T-helper 1 cell treated with Interleukin-12 subunit alpha and Interleukin-12 subunit beta and Interleukin-4 antibody, amounts not matched to agents 30 μg/mL and 1 μg/mL, for 36 hours (primary cell): Measurements from ENCODE around the gene GH2.
"Not testable (repeated sequence)": the region's sequence is repeated elsewhere in the genome, so short reads cannot be mapped to it uniquely, and the experiment has no call there.

Experiments
- H3K27ac Mint-ChIP-seq: one replicate; pipeline ENCODE4 v1.8.0; 2021; ENCODE audit warnings: mild to moderate bottlenecking, mixed read lengths
- H3K27me3 Mint-ChIP-seq: one replicate; pipeline ENCODE4 v1.8.0; 2021; ENCODE audit warnings: low read depth, mixed read lengths
- H3K36me3 Mint-ChIP-seq: one replicate; pipeline ENCODE4 v1.8.0; 2021; ENCODE audit warnings: low read depth, mixed read lengths
- H3K4me1 Mint-ChIP-seq: one replicate; pipeline ENCODE4 v1.8.0; 2021; ENCODE audit warnings: low read depth, mixed read lengths
- H3K4me3 Mint-ChIP-seq: one replicate; pipeline ENCODE4 v1.8.0; 2021; ENCODE audit warnings: mild to moderate bottlenecking, moderate library complexity, mixed read lengths
- H3K9me3 Mint-ChIP-seq: one replicate; pipeline ENCODE4 v1.8.0; 2021; ENCODE audit warnings: mixed read lengths

The GH2 gene

DNA sequence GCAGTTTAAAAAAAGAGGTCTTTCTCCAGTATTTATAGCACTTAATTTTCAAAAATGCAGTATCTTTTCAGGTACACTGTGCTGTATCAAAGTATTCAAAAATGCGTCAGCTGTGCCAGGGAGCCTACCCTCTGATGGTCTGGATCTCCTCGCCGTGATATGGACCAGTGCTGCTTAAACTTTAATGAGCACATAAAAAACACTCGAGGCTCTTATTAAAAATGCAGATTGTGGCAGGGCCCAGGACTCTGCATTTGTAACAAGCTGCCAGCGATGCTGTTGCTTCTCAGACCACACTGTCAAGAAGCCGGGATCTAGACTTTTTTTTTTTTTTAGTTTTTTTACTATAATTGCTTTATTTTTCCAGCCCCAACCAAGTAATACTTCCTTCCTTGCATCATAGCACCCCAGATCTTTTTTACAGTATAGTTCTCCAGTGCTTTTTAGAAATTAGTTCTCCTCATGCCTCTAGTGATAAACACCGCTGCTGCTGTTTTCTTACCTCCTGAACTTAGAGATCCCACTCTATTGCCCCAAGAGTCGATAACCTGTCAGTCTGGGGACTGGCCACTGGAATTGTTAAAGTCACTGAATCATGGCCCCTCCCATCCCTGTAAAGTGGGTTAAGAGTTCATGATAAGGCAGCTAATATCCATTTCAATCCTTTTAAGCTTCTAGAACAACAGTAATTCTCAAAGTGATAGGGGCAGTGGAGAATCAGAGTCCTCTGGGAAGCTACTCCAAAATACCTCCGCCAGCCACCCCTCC, 37.6 kb downstream of the GH2 start:
- peak overlapping the region; percentile 82 for H3K4me3 Mint-ChIP-seq
- H3K4me1 Mint-ChIP-seq = peaks cover 34% of the 10 kb centered on the region
- H3K36me3 Mint-ChIP-seq = peaks cover 6% of the 10 kb centered on the region
- peak overlapping the region; percentile 91 for H3K27ac Mint-ChIP-seq
- H3K9me3 Mint-ChIP-seq = peaks cover 7% of the 10 kb centered on the region
- no peaks in the 10 kb centered on the region for H3K27me3 Mint-ChIP-seq

DNA sequence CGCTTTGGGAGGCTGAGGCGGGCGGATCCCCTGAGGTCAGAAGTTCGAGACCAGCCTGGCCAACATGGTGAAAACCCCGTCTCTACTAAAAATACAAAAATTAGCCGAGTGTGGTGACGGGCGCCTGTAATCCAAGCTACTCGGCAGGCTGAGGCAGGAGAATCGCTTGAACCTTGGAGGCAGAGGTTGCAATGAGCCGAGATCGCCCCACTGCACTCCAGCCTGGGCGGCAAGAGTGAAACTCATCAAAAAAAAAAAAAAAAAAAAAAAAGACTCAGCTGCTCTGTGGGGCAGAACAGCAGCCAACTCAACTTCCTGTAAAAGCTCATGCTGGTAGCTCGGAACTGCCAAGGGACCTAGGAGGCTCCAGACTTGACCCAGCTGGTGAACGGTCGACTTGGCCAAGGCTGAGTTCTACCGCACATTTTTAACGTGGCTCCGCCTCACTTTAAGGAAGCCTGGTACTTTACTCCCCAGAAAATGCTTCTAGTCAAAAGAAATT, 38.3 kb downstream of the GH2 start:
- H3K36me3 Mint-ChIP-seq, H3K9me3 Mint-ChIP-seq, H3K27me3 Mint-ChIP-seq: not testable (repeated sequence)
- peaks cover 32% of the 10 kb centered on the region for H3K4me1 Mint-ChIP-seq
- H3K4me3 Mint-ChIP-seq = peak overlapping the region; percentile 82
- H3K27ac Mint-ChIP-seq = peak overlapping the region; percentile 91

DNA sequence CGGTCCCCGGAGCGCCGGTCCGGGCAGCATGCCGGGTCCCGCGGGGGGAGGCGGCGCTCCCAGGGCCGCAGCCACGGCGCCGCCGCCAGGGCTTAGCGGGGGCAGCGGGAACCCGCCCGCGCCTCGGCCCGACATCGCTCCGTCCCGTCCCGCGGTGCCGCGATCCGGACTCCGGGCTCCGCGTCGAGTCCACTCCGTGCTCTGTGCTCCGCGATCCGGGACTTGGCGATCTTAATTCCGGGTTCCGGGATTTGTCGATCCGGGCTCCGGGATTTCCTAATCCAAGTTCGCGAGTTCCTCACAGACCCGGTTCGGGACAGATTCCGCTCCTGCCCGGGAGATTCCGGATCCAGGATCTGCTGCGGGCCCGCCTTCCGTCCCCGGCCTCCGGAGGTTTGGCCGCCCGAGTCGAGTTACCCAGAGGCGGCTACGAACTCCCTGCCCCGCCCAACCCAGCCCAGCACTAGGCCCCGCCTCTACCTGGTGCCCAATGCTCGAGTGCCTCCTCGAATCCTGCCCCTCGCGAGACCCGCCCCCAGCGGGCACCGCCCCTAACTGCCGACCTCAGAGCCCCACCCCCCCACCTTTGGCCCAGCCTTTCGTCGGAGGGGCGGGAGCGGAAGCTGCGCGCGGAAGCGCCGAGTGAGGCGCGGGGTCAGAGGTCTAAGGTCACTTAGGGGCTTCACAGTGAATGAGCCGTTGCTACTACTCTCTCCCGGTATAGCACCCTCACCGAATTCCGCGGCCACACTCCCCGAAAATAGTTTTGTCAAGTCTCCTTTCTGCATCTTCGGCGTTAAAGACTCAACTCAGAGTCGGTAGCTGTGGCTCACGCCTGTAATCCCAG, 39.0 kb downstream of the GH2 start, which contains the start of gene SMARCD2:
TSS of gene SMARCD2 (minus strand) at position 146 of the 847 bp plus-strand sequence. CDS start at position 135, 11 bp downstream.
- H3K4me1 Mint-ChIP-seq = peaks cover 26% of the 10 kb centered on the region

GRCh38 chr17:63842173-63842539, 39.6 kb downstream of the GH2 start:
- Mint-ChIP-seq H3K4me3 (peak overlapping the region; percentile 96), H3K27me3 (no peaks in the 10 kb centered on the region), H3K9me3 (no peaks in the 10 kb centered on the region), H3K36me3 (peaks cover under 1% of the 10 kb centered on the region), H3K27ac (peak overlapping the region; percentile 90), H3K4me1 (peaks cover 24% of the 10 kb centered on the region)

More for the DNA sequence above, 39.0 kb downstream of the GH2 start, which contains the start of gene SMARCD2:
- peaks cover 1% of the 10 kb centered on the region for H3K9me3 Mint-ChIP-seq
- H3K4me3 Mint-ChIP-seq = peak within 1 kb of the TSS; percentile 96
- H3K36me3 Mint-ChIP-seq = no peaks in the 10 kb centered on the region
- peak within 1 kb of the TSS; percentile 91 for H3K27ac Mint-ChIP-seq
- no peaks in the 10 kb centered on the region for H3K27me3 Mint-ChIP-seq

DNA sequence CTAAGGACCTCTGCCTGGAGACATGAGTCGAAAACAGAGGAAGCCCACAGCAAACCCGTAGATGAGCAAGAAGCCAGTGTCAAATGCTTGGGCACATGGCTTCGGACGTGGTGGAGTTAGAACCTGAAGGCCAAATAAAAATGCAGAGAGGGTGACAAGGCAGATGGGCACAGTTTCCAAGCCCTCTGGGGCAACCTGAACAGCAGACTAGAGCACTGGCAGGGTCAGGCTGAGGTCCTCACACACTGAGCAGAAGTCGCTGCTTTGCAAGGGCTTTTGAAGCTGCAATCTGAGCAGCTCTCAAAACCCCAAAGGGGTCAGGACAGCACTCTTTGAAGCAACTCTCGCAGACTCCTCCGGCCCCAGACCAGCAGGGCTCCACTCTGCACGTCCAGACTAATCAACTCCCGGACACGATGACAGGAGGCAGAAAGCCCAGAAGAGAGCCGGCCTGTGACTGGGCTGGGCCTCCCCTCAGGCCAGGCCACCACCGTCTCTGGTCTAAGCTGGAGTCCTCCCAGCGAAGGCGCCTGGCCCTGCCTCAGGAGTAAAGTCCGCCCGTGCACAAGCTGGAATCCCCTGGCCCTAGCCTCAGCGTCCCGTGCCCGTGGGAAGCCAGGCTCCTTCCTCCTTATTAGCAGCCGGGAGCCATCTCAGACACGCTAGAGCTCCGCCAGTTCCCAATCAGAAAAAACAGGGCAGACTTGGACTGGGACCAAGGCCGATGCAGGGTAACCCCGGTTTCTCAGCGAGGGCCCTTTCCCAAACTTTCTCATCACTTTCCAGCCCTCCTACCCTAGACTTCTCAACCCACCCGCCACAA, 40.2 kb downstream of the GH2 start:
- peaks cover 27% of the 10 kb centered on the region for H3K4me1 Mint-ChIP-seq
- H3K27me3 Mint-ChIP-seq = no peaks in the 10 kb centered on the region
- H3K9me3 Mint-ChIP-seq = no peaks in the 10 kb centered on the region
- H3K36me3 Mint-ChIP-seq = peaks cover 3% of the 10 kb centered on the region
- peak overlapping the region; percentile 96 for H3K4me3 Mint-ChIP-seq
- H3K27ac Mint-ChIP-seq = peak overlapping the region; percentile 90

- H3K27me3 Mint-ChIP-seq = no peaks in the 10 kb centered on the region
- H3K4me1 Mint-ChIP-seq = peaks cover 27% of the 10 kb centered on the region
Measured at GRCh38 chr17:63840591-63841349, 41.0 kb downstream of the GH2 start.

DNA sequence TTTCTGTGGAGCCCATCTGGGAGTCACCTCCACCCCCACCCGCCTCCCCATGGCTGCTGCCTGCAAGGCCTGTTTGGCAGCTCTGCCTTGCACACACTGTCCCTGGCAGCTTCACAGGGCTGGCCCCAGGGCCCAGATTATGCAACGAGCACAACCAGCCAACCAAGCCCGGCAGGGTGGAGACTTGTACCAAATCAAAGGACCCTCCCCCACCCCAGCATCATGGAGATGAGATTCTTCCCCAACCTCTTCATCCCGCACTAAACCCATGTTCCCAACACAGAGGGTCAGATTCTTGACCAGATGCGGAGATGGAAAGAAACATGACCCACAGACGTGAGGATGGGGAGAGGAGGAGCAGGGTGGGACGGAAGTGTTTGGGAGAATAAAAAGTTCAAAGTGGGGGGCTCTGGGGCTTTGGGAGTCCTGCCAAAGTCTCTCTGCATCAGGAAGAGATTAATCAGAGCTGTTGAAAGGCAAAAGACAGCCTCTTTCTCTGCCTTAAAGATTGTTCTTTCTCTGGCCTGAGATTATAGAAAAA, 43.0 kb downstream of the GH2 start:
- peak overlapping the region; percentile 14 for H3K4me3 Mint-ChIP-seq
- no peaks in the 10 kb centered on the region for H3K9me3 Mint-ChIP-seq
- H3K36me3 Mint-ChIP-seq = peaks cover 14% of the 10 kb centered on the region
- H3K27ac Mint-ChIP-seq = no peak overlapping the region
- H3K4me1 Mint-ChIP-seq = peaks cover 31% of the 10 kb centered on the region
- H3K27me3 Mint-ChIP-seq = no peaks in the 10 kb centered on the region

More at GRCh38 chr17:63840591-63841349, 41.0 kb downstream of the GH2 start:
- H3K9me3 Mint-ChIP-seq = no peaks in the 10 kb centered on the region
- peak overlapping the region; percentile 96 for H3K4me3 Mint-ChIP-seq
- H3K36me3 Mint-ChIP-seq = peaks cover 4% of the 10 kb centered on the region
- H3K27ac Mint-ChIP-seq = peak overlapping the region; percentile 90

DNA sequence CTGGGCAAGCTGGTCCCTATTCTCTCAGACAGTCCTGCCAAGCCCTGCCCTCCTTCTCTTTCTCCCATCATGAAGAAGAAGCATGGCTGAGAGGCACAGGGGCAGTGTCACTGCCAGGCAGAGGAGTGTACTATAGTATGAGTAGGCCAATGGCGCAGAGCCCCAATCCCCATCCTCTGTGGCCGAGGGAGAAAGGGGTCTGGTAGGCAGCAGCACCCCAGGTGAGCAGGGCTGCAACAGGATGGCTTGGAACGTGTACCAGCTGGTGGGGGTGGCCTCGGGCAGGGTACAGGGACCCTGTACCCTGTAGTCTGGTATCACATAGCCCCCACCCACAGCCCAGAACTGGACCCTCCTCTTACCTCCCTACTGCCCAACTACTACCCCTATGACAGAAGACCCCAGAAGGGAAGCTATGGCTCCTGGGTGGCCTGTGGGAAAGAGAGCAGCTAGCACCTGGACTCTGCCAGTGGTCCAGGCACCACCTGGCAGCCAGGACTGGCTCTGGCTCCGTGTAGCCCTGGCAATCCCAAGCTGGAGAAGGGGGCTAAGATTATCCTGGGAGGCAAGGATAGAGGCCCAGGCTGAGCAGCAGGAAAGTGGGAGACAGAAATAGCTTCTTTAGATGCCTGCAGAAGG, 43.7 kb downstream of the GH2 start:
- Mint-ChIP-seq H3K9me3 (no peaks in the 10 kb centered on the region), H3K27ac (peak overlapping the region; percentile 24), H3K27me3 (no peaks in the 10 kb centered on the region), H3K4me1 (peaks cover 31% of the 10 kb centered on the region), H3K4me3 (no peak overlapping the region), H3K36me3 (peaks cover 15% of the 10 kb centered on the region)

- H3K9me3 Mint-ChIP-seq = no peaks in the 10 kb centered on the region
- no peak overlapping the region for H3K27ac Mint-ChIP-seq
- peaks cover 31% of the 10 kb centered on the region for H3K4me1 Mint-ChIP-seq
- no peaks in the 10 kb centered on the region for H3K27me3 Mint-ChIP-seq
- no peak overlapping the region for H3K4me3 Mint-ChIP-seq
- H3K36me3 Mint-ChIP-seq = peaks cover 15% of the 10 kb centered on the region
Measured at GRCh38 chr17:63837480-63837879, 44.3 kb downstream of the GH2 start.

- no peaks in the 10 kb centered on the region for H3K9me3 Mint-ChIP-seq
- H3K4me1 Mint-ChIP-seq = peaks cover 31% of the 10 kb centered on the region
- H3K4me3 Mint-ChIP-seq = no peak overlapping the region
- H3K27me3 Mint-ChIP-seq = no peaks in the 10 kb centered on the region
- peaks cover 18% of the 10 kb centered on the region for H3K36me3 Mint-ChIP-seq
- no peak overlapping the region for H3K27ac Mint-ChIP-seq
Measured at GRCh38 chr17:63836811-63837210, 44.9 kb downstream of the GH2 start.

DNA sequence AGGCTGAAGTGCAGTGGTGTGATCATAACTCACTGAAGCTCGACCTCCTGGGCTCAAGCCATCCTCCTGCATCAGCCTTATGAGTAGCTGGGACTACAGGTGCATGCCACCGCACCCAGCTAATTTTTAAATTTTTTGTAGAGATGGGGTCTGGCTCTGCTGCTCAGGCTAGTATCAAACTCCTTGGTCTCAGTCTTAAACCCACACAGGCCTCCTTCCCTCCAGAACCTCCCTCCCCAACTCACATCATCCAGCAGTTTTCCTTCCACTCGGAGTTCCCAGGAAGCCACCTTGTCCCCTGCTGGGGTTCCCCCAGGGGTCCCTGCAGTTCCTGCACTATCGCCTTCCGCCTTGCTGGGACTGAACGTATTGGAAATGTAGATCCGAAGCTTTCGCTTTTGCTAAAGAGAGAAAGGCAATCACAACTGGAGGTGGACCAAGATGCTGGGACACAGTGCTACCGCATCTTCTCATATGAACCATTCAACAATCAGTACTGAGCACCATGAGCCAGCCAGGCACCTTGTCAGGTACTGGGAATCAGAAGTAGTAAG, 46.5 kb downstream of the GH2 start:
- H3K4me3 Mint-ChIP-seq = no peak overlapping the region
- H3K27ac Mint-ChIP-seq = peak overlapping the region; percentile 38
- H3K9me3 Mint-ChIP-seq = no peaks in the 10 kb centered on the region
- peaks cover 31% of the 10 kb centered on the region for H3K36me3 Mint-ChIP-seq
- H3K4me1 Mint-ChIP-seq = peaks cover 31% of the 10 kb centered on the region
- H3K27me3 Mint-ChIP-seq = no peaks in the 10 kb centered on the region

DNA sequence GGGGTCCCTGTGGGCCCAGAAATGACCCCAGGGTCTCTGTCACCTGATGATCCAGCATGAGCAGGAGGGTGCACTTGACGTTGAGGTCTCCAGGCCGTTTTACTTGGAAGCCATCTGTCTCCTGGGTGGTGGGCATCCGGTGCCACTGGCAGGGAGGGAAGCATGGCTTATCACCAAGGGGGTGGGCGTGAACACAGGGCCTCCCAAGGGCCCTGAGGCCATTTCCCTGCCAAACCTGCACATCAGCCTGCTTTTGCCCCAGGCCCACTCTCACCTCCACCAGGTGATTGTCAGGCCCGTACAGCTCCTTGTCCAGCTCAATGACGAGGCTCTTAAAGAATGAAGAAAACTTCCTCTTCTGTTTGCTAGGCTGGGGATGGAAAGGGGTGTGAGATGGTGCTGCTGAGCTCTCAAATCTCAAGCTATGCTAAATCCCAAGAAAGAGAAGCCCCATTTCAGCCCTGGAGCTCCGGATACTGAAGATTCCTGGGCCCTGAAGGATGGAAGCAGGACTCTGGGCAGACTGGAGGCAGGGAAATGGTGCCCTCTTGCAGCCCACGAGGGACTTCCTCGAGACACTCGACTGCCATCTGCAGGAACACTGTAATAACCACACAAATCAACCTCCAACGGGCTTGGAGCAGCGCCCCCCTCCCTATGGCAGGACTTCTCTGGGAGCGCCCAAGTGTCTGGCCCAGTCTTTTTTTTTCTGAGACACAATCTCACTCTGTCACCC, 47.1 kb downstream of the GH2 start:
- H3K4me3 Mint-ChIP-seq = no peak overlapping the region

More for the DNA sequence above, 47.1 kb downstream of the GH2 start:
- Mint-ChIP-seq H3K27ac (peak overlapping the region; percentile 55), H3K36me3 (peaks cover 37% of the 10 kb centered on the region), H3K4me1 (peaks cover 36% of the 10 kb centered on the region), H3K27me3 (no peaks in the 10 kb centered on the region), H3K9me3 (no peaks in the 10 kb centered on the region)
